ENCODE results near the gene FOLR2. TPM values are rescaled to one million over a fixed set of nuclear protein-coding genes. Genes with fewer than 3 reads are reported as not detected.
A peak's percentile ranks its signal among the peaks of the same experiment; 100 is the strongest.
"Not testable (repeated sequence)": the region's sequence is repeated elsewhere in the genome, so short reads cannot be mapped to it uniquely, and the experiment has no call there.

Gene FOLR2
- total RNA-seq, result 10 to 100 TPM in 2 of 3 donors, 1 to 10 TPM in 1; 3.2 to 29.4 (median 13.8) TPM
- long read RNA-seq, donor 1, transcript FOLR2-201 (5 exons, 1,138 nt), result major isoform, 16 of 17 reads
- long read RNA-seq, donor 1, partial matches to known transcripts, result 0 of 17 reads
- long read RNA-seq, donor 1, other reads (novel, unspliced or antisense), result 1 of 17 reads
- long read RNA-seq, donor 2, transcript FOLR2-201 (5 exons, 1,138 nt), result major isoform, 12 of 18 reads
- long read RNA-seq, donor 2, partial matches to known transcripts, result 2 of 18 reads
- long read RNA-seq, donor 2, other reads (novel, unspliced or antisense), result 0 of 18 reads

GRCh38 chr11:72216638-72217037 is at the start of gene FOLR2:
FOLR2 (plus strand) TSS chr11:72216794; CDS start chr11:72218585, 1,791 bp downstream.
- Histone ChIP-seq H3K36me3 (ENCODE audit: low read depth) (no peaks in the 10 kb centered on the region), H3K4me1 (ENCODE audit: low read depth) (no peaks in the 10 kb centered on the region), H3K9me3 (no peaks in the 10 kb centered on the region), H3K4me3 (no peak within 1 kb of the TSS)
- DNase-seq (no peak), ATAC-seq (no peak)
- intact Hi-C loops (cut with DNase I, micrococcal nuclease), result no loop called here
- TF ChIP-seq CTCF (IDR thresholded peaks at IDR 0.05), result no peak

GRCh38 chr11:72169046-72169555 is 47.5 kb upstream of the FOLR2 start:
- H3K4me3 ChIP-seq; H3K9me3 ChIP-seq; H3K36me3 ChIP-seq (ENCODE audit: low read depth); intact Hi-C loops (cut with DNase I, micrococcal nuclease): not testable (repeated sequence)
- peak in 1 of 3 donors; percentile 37 for DNase-seq
- H3K4me1 ChIP-seq (ENCODE audit: low read depth), result peaks cover 18% of the 10 kb centered on the region
- peak; percentile 78 for ATAC-seq

GRCh38 chr11:72169754-72170153 is 46.8 kb upstream of the FOLR2 start:
- H3K4me3 ChIP-seq; H3K36me3 ChIP-seq (ENCODE audit: low read depth); H3K9me3 ChIP-seq; DNase-seq; ATAC-seq: not testable (repeated sequence)
- intact Hi-C loops (cut with DNase I, micrococcal nuclease), result loop anchor here in 1 of 2 donors (5.0 kb wide), 1 partner anchor 57 kb away; the partner anchor contains the start of gene ANAPC15
- H3K4me1 ChIP-seq (ENCODE audit: low read depth), result peaks cover 18% of the 10 kb centered on the region

GRCh38 chr11:72172043-72172442 is 44.6 kb upstream of the FOLR2 start:
- not testable (repeated sequence) for DNase-seq; H3K4me3 ChIP-seq; H3K36me3 ChIP-seq (ENCODE audit: low read depth); ATAC-seq; H3K9me3 ChIP-seq
- peaks cover 22% of the 10 kb centered on the region for H3K4me1 ChIP-seq (ENCODE audit: low read depth)
- intact Hi-C loops (cut with DNase I, micrococcal nuclease), result loop anchor here in 1 of 2 donors (5.0 kb wide), 1 partner anchor 60 kb away; the partner anchor contains the start of gene ANAPC15

GRCh38 chr11:72173291-72173690 is 43.3 kb upstream of the FOLR2 start:
- no peak overlapping the region for H3K4me3 ChIP-seq
- intact Hi-C loops (cut with DNase I, micrococcal nuclease), result loop anchor here in 1 of 2 donors (5.0 kb wide), 1 partner anchor 61 kb away; the partner anchor contains the start of gene ANAPC15
- ATAC-seq, result no peak
- H3K4me1 ChIP-seq (ENCODE audit: low read depth), result peaks cover 22% of the 10 kb centered on the region
- no peak for DNase-seq
- no peaks in the 10 kb centered on the region for H3K36me3 ChIP-seq (ENCODE audit: low read depth)
- H3K9me3 ChIP-seq, result no peaks in the 10 kb centered on the region
- no peak for TF ChIP-seq CTCF (IDR thresholded peaks at IDR 0.05)

- ATAC-seq, result peak; percentile 95
Observed at GRCh38 chr11:72174302-72175070, 42.1 kb upstream of the FOLR2 start.

More at GRCh38 chr11:72174302-72175070, 42.1 kb upstream of the FOLR2 start:
- Histone ChIP-seq H3K4me3 (no peak overlapping the region), H3K9me3 (no peaks in the 10 kb centered on the region), H3K4me1 (ENCODE audit: low read depth) (peaks cover 19% of the 10 kb centered on the region), H3K36me3 (ENCODE audit: low read depth) (no peaks in the 10 kb centered on the region)
- TF ChIP-seq CTCF (IDR thresholded peaks at IDR 0.05), result no peak
- DNase-seq, result peak; percentile 76 to 82 (median 77)
- intact Hi-C loops (cut with DNase I, micrococcal nuclease), result loop anchor here in 1 of 2 donors (5.0 kb wide), 1 partner anchor 62 kb away; the partner anchor contains the start of gene ANAPC15
